ENCODE data around the gene UBD. TPM values are rescaled to one million over a fixed set of nuclear protein-coding genes. Genes with fewer than 3 reads are reported as not detected.

Gene UBD
- total RNA-seq, 3 donors from 2014 or later = 0.80 to 2.9 (median 2.0) TPM

DNA sequence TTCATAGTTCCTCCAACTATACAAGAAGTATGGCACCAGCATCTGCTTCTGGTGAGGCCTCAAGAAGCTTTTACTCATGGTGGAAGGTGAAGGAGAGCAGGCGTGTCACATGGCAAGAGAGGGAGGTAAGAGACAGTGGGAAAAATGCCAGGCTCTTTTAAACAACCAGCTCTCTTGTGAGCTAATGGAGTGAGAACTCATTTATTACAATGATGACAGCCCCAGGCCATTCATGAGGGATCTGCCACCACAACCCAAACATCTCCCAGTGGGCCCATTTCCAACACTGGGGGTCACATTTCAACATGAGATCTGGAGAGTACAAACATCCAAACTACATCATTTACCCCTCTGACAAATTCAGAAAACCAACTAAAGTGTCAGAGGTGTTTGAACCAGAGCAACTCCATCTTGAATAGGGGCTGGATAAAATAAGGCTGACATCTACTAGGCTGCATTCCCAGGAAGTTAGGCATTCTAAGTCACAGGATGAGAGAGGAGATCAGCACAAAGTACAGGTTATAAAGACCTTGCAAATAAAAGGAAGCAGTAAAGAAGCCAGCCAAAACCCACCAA lies 2.2 kb upstream of the UBD start:
- Histone ChIP-seq H3K4me3 (no peak overlapping the region), H3K36me3 (no peaks in the 10 kb centered on the region), H3K9me3 (no peaks in the 10 kb centered on the region), H3K27ac (no peak overlapping the region), H3K27me3 (no peaks in the 10 kb centered on the region), H3K4me1 (no peaks in the 10 kb centered on the region)
- TF ChIP-seq CTCF (IDR thresholded peaks at IDR 0.05) (no peak), POLR2A (IDR thresholded peaks at IDR 0.05) (no peak), POLR2AphosphoS5 (IDR thresholded peaks at IDR 0.05) (no peak)
- DNase-seq (ENCODE audit: low spot score in 2 of 2) = no peak
- intact Hi-C loops (cut with DNase I; ENCODE audit: low total_unique reads) = no loop called here

- Histone ChIP-seq H3K4me3 (no peak overlapping the region), H3K36me3 (no peaks in the 10 kb centered on the region), H3K9me3 (no peaks in the 10 kb centered on the region), H3K27me3 (peaks cover 0 to 3% of the 10 kb centered on the region in 2 donors), H3K27ac (no peak overlapping the region), H3K4me1 (no peaks in the 10 kb centered on the region)
- intact Hi-C loops (cut with DNase I; ENCODE audit: low total_unique reads) = no loop called here
- DNase-seq (ENCODE audit: low spot score in 2 of 2) = no peak
- TF ChIP-seq POLR2AphosphoS5 (IDR thresholded peaks at IDR 0.05) = no peak
- no peak for TF ChIP-seq POLR2A (IDR thresholded peaks at IDR 0.05)
- TF ChIP-seq CTCF (IDR thresholded peaks at IDR 0.05) = no peak
Observed at GRCh38 chr6:29561091-29561490, 1.6 kb upstream of the UBD start.

- no peak overlapping the region for H3K4me3 ChIP-seq
- no peak overlapping the region for H3K27ac ChIP-seq
- DNase-seq (ENCODE audit: low spot score in 2 of 2) = no peak
- intact Hi-C loops (cut with DNase I; ENCODE audit: low total_unique reads) = no loop called here
- H3K9me3 ChIP-seq = no peaks in the 10 kb centered on the region
- peaks cover 0 to 23% of the 10 kb centered on the region in 2 donors for H3K27me3 ChIP-seq
- TF ChIP-seq POLR2AphosphoS5 (IDR thresholded peaks at IDR 0.05) (no peak), CTCF (IDR thresholded peaks at IDR 0.05) (no peak), POLR2A (IDR thresholded peaks at IDR 0.05) (no peak)
- peaks cover 0 to 1% of the 10 kb centered on the region in 2 donors for H3K4me1 ChIP-seq
- H3K36me3 ChIP-seq = no peaks in the 10 kb centered on the region
Observed at GRCh38 chr6:29558439-29559079, 973 bp downstream of the UBD start.

DNA sequence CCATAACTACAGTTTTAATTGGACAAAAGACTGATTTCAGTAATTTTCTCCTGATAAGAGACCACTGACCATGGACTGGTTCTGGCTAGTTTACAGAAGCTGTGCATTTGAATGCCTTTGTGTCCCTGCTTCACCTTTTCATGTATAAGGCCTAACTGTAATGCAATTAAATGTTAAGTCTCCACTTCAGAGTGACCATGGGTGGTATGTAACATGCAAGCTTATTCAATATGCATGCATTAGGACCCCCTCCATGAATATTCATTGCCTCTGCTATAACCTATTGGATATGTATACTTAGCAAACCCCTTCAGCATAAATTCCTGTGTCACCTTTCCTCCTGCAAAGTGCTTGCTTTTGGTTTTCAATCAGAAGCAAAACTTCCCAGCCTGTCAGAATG lies 2.2 kb downstream of the UBD start:
- no peak overlapping the region for H3K4me3 ChIP-seq
- peaks cover 0 to 24% of the 10 kb centered on the region in 2 donors for H3K27me3 ChIP-seq
- H3K9me3 ChIP-seq = no peaks in the 10 kb centered on the region
- TF ChIP-seq POLR2AphosphoS5 (IDR thresholded peaks at IDR 0.05) (no peak), CTCF (IDR thresholded peaks at IDR 0.05) (no peak), POLR2A (IDR thresholded peaks at IDR 0.05) (no peak)
- H3K4me1 ChIP-seq = peaks cover 0 to 6% of the 10 kb centered on the region in 2 donors
- no peak for DNase-seq (ENCODE audit: low spot score in 2 of 2)
- H3K36me3 ChIP-seq = no peaks in the 10 kb centered on the region
- no peak overlapping the region for H3K27ac ChIP-seq
- intact Hi-C loops (cut with DNase I; ENCODE audit: low total_unique reads) = no loop called here

DNA sequence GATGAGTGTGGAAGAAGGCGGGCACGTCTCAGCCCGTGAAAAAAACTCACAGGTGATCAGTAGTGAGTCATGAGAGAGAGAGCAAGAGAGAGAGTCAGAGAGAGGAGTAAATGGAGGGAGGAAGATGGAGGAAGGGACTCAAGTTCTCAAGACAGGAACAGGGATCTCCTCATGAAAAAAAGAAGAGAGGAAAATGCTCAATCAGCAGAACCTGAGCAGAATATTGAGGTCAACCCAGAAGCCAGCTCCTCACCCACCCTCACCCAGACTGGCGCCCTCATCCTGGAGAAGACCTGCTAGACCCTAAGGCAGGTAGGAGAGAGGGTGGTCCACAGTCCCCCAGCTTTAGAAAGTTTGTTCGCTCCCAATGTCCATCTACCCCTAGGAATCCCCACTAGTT lies 4.8 kb downstream of the UBD start:
- H3K27ac ChIP-seq = no peak overlapping the region
- H3K27me3 ChIP-seq = peaks cover 0 to 24% of the 10 kb centered on the region in 2 donors
- no peaks in the 10 kb centered on the region for H3K9me3 ChIP-seq

More for the DNA sequence above, 4.8 kb downstream of the UBD start:
- no peak overlapping the region for H3K4me3 ChIP-seq
- TF ChIP-seq POLR2A (IDR thresholded peaks at IDR 0.05) (no peak), POLR2AphosphoS5 (IDR thresholded peaks at IDR 0.05) (no peak), CTCF (IDR thresholded peaks at IDR 0.05) (no peak)
- H3K36me3 ChIP-seq = no peaks in the 10 kb centered on the region
- peaks cover 0 to 6% of the 10 kb centered on the region in 2 donors for H3K4me1 ChIP-seq
- DNase-seq (ENCODE audit: low spot score in 2 of 2) = no peak
- intact Hi-C loops (cut with DNase I; ENCODE audit: low total_unique reads) = no loop called here
